NCI-H1417 treated with DMSO at 0.1 percent for 48 hours (cell line): ENCODE results near the gene NFIB.

Experiments
- DNase-seq: peaks from one replicate; lab custom pipeline; 2025; lab: John Stamatoyannopoulos, UW

The NFIB gene

GRCh38 chr9:14188011-14188410, 125.9 kb downstream of the NFIB start:
- DNase-seq, result no peak

GRCh38 chr9:14186096-14186495, 127.8 kb downstream of the NFIB start:
- DNase-seq, result no peak

GRCh38 chr9:14185016-14185415, 128.9 kb downstream of the NFIB start:
- no peak for DNase-seq

GRCh38 chr9:14183001-14183400, 130.9 kb downstream of the NFIB start:
- no peak for DNase-seq

- no peak for DNase-seq
Observed at GRCh38 chr9:14180960-14181537, 132.9 kb downstream of the NFIB start.

GRCh38 chr9:14180093-14180959, 133.6 kb downstream of the NFIB start:
- no peak for DNase-seq

GRCh38 chr9:14179449-14179848, 134.5 kb downstream of the NFIB start:
- DNase-seq, result no peak

GRCh38 chr9:14175778-14176177, 138.2 kb downstream of the NFIB start:
- DNase-seq, result no peak

- DNase-seq, result no peak
Observed at GRCh38 chr9:14173713-14174112, 140.2 kb downstream of the NFIB start.

GRCh38 chr9:14170973-14171596, 142.9 kb downstream of the NFIB start:
- DNase-seq, result no peak

- no peak for DNase-seq
Observed at GRCh38 chr9:14170392-14170931, 143.5 kb downstream of the NFIB start.

GRCh38 chr9:14168381-14168780, 145.6 kb downstream of the NFIB start:
- no peak for DNase-seq

- DNase-seq, result no peak
Observed at GRCh38 chr9:14165376-14166035, 148.4 kb downstream of the NFIB start.

- no peak for DNase-seq
Observed at GRCh38 chr9:14164908-14165307, 149.0 kb downstream of the NFIB start.

- DNase-seq, result no peak
Observed at GRCh38 chr9:14159440-14160216, 154.3 kb downstream of the NFIB start.

- DNase-seq, result no peak
Observed at GRCh38 chr9:14158916-14159315, 155.0 kb downstream of the NFIB start.

GRCh38 chr9:14158136-14158813, 155.7 kb downstream of the NFIB start:
- no peak for DNase-seq

- DNase-seq, result no peak
Observed at GRCh38 chr9:14157191-14157590, 156.8 kb downstream of the NFIB start.

- DNase-seq, result no peak
Observed at GRCh38 chr9:14156046-14156445, 157.9 kb downstream of the NFIB start.

GRCh38 chr9:14155237-14155636, 158.7 kb downstream of the NFIB start:
- DNase-seq, result no peak

- no peak for DNase-seq
Observed at GRCh38 chr9:14153310-14153720, 160.6 kb downstream of the NFIB start.
